GM23248 (cell line): ENCODE data around the gene METTL9. TPM values are rescaled to one million over a fixed set of nuclear protein-coding genes. Genes with fewer than 3 reads are reported as not detected.
"Not testable (repeated sequence)": the region's sequence is repeated elsewhere in the genome, so short reads cannot be mapped to it uniquely, and the experiment has no call there.

Source experiments
- DNase-seq: peaks from one replicate; pipeline ENCODE4 v3.0.0-alpha.2; 2015
- H2AFZ ChIP-seq: fragments of 200-600 bp; sonication (generic); 2 replicates; pipeline ENCODE4 v1.6.1; 2016; ENCODE audit warnings: antibody characterized with exemption
- H3F3A ChIP-seq: fragments of 200-600 bp; sonication (generic); 2 replicates; pipeline ENCODE4 v1.6.1; 2016; ENCODE audit warnings: mild to moderate bottlenecking, antibody characterized with exemption, mixed run types; ENCODE audit not compliant: insufficient read depth
- H3K27ac ChIP-seq: fragments of 200-600 bp; sonication (generic); 2 replicates; pipeline ENCODE4 v1.5.1; 2016; ENCODE audit warnings: mild to moderate bottlenecking
- H3K27me3 ChIP-seq: fragments of 200-600 bp; sonication (generic); replicated peaks from 2 replicates; pipeline ENCODE4 v1.6.1; 2016; ENCODE audit warnings: mild to moderate bottlenecking; ENCODE audit not compliant: insufficient read depth
- H3K36me3 ChIP-seq: fragments of 200-600 bp; sonication (generic); 2 replicates; pipeline ENCODE4 v1.6.1; 2016; ENCODE audit warnings: low read depth, mild to moderate bottlenecking
- H3K4me1 ChIP-seq: fragments of 200-600 bp; sonication (generic); 2 replicates; pipeline ENCODE4 v1.6.1; 2016; ENCODE audit warnings: mild to moderate bottlenecking; ENCODE audit not compliant: insufficient read depth
- H3K4me2 ChIP-seq: fragments of 200-600 bp; sonication (generic); one replicate; pipeline ENCODE4 v1.6.1; 2016; ENCODE audit warnings: mild to moderate bottlenecking; ENCODE audit not compliant: unreplicated experiment
- H3K4me3 ChIP-seq: fragments of 200-600 bp; sonication (generic); 2 replicates; pipeline ENCODE4 v1.5.1; 2016; ENCODE audit warnings: mild to moderate bottlenecking
- H3K79me2 ChIP-seq: fragments of 200-600 bp; sonication (generic); 2 replicates; pipeline ENCODE4 v1.6.1; 2016; ENCODE audit warnings: mild to moderate bottlenecking; ENCODE audit not compliant: insufficient read depth
- H3K9ac ChIP-seq: fragments of 200-600 bp; sonication (generic); 2 replicates; pipeline ENCODE4 v1.6.1; 2016; ENCODE audit warnings: mild to moderate bottlenecking
- H3K9me2 ChIP-seq: fragments of 200-600 bp; sonication (generic); 2 replicates; pipeline ENCODE4 v1.6.1; 2016; ENCODE audit warnings: mixed run types, mild to moderate bottlenecking, moderate library complexity; ENCODE audit not compliant: insufficient read depth
- H3K9me3 ChIP-seq: fragments of 200-600 bp; sonication (generic); one replicate; pipeline ENCODE4 v1.6.1; 2017; ENCODE audit warnings: low read depth
- H4K20me1 ChIP-seq: fragments of 200-600 bp; sonication (generic); 2 replicates; pipeline ENCODE4 v1.6.0; 2016; ENCODE audit not compliant: insufficient read depth
- EZH2 ChIP-seq: fragments of 200-600 bp; sonication (generic); IDR thresholded peaks from 2 replicates; pipeline ENCODE4 v1.6.1; 2018; ENCODE audit warnings: antibody characterized with exemption, mild to moderate bottlenecking; ENCODE audit not compliant: insufficient read depth, poor library complexity, severe bottlenecking
- EZH2phosphoT487 ChIP-seq: fragments of 200-600 bp; sonication (generic); IDR thresholded peaks from 2 replicates; pipeline ENCODE4 v1.6.1; 2018; ENCODE audit warnings: antibody characterized with exemption, moderate library complexity, mild to moderate bottlenecking, low read depth; ENCODE audit not compliant: insufficient read depth
- WGBS, 2 experiments: methylation state at CpG; one replicate each; pipeline ENCODE4 v1.1.6; 2015 to 2017; ENCODE audit warnings: low lambda C conversion rate in 2 of 2, low coverage in 1 of 2; ENCODE audit errors: missing lambda C conversion rate in 2 of 2; 5-methylcytosine and 5-hydroxymethylcytosine counted together
- in situ Hi-C: fragments of 300-500 bp; cut with MboI; formaldehyde crosslinking; loops from 2 replicates; pipeline ENCODE4 v1.15.0; 2020
- polyA plus RNA-seq: library from polyadenylated mRNA; unstranded; fragments of >200 nt; fragmentation: Nextera tagmentation; extraction: Ambion mirVana; gene quantifications from 2 replicates; pipeline ENCODE4 v1.2.1, GENCODE V29; 2016
- total RNA-seq: library from RNA; depleted of rRNA; stranded (reverse); fragments of >200 nt; shearing (Covaris generic); gene quantifications from 2 replicates; pipeline ENCODE4 v1.2.3, GENCODE V29; 2014

Gene METTL9
- total and polyA plus RNA-seq, 2 experiments from 2014 or later = 273 to 326 TPM

- DNase-seq = no peak
- Histone ChIP-seq H4K20me1 (no peaks in the 10 kb centered on the region), H3K27me3 (no peaks in the 10 kb centered on the region), H3K9ac (no peak overlapping the region), H3K4me3 (no peak overlapping the region), H3K36me3 (no peaks in the 10 kb centered on the region), H3K4me1 (no peaks in the 10 kb centered on the region), H3K9me3 (no peaks in the 10 kb centered on the region), H3K9me2 (no peaks in the 10 kb centered on the region), H2AFZ (no peak overlapping the region), H3K27ac (no peak overlapping the region), H3F3A (no peaks in the 10 kb centered on the region), H3K4me2 (no peak overlapping the region), H3K79me2 (no peaks in the 10 kb centered on the region)
- TF ChIP-seq EZH2phosphoT487 = no peak
- in situ Hi-C loops = no loop called here
- 60 to 63% methylated on average over 13 of the region's 13 CpGs for WGBS, 2 experiments
These were observed 33.3 kb upstream of the METTL9 start for GRCh38 chr16:21565861-21566669.

GRCh38 chr16:21566891-21567414 lies 32.4 kb upstream of the METTL9 start:
- H3K9me2 ChIP-seq = no peaks in the 10 kb centered on the region
- no peak for DNase-seq

GRCh38 chr16:21567496-21567895 lies 31.9 kb upstream of the METTL9 start:
- H3F3A ChIP-seq, H3K4me3 ChIP-seq, H3K4me1 ChIP-seq, H3K27me3 ChIP-seq, H3K9me2 ChIP-seq, H3K9ac ChIP-seq, H3K27ac ChIP-seq, DNase-seq, H3K4me2 ChIP-seq, H4K20me1 ChIP-seq, in situ Hi-C loops, H3K79me2 ChIP-seq, H2AFZ ChIP-seq, H3K36me3 ChIP-seq, H3K9me3 ChIP-seq: not testable (repeated sequence)
- 95 to 98% methylated on average over 4 of the region's 4 CpGs for WGBS, 2 experiments

More at GRCh38 chr16:21566891-21567414, 32.4 kb upstream of the METTL9 start:
- Histone ChIP-seq H4K20me1 (no peaks in the 10 kb centered on the region), H3K27me3 (no peaks in the 10 kb centered on the region), H3K4me3 (no peak overlapping the region), H3K9me3 (no peaks in the 10 kb centered on the region), H3K79me2 (no peaks in the 10 kb centered on the region), H3K4me2 (no peak overlapping the region), H3F3A (no peaks in the 10 kb centered on the region), H3K27ac (no peak overlapping the region), H3K4me1 (no peaks in the 10 kb centered on the region), H2AFZ (no peak overlapping the region), H3K9ac (no peak overlapping the region), H3K36me3 (no peaks in the 10 kb centered on the region)
- no peak for TF ChIP-seq EZH2
- no peak for TF ChIP-seq EZH2phosphoT487
- 76% methylated on average over 4 of the region's 4 CpGs for WGBS, 2 experiments
- in situ Hi-C loops = no loop called here

GRCh38 chr16:21568502-21569189 lies 30.7 kb upstream of the METTL9 start:
- no peak overlapping the region for H2AFZ ChIP-seq
- no peaks in the 10 kb centered on the region for H4K20me1 ChIP-seq
- WGBS, 2 experiments = 91 to 92% methylated on average over 6 of the region's 6 CpGs
- H3K9me3 ChIP-seq = no peaks in the 10 kb centered on the region
- in situ Hi-C loops = no loop called here
- no peak for TF ChIP-seq EZH2phosphoT487
- no peak for TF ChIP-seq EZH2
- no peaks in the 10 kb centered on the region for H3K79me2 ChIP-seq
- no peak overlapping the region for H3K9ac ChIP-seq
- H3K9me2 ChIP-seq = no peaks in the 10 kb centered on the region
- H3K27ac ChIP-seq = no peak overlapping the region
- no peaks in the 10 kb centered on the region for H3F3A ChIP-seq
- H3K4me3 ChIP-seq = no peak overlapping the region
- no peak for DNase-seq
- no peaks in the 10 kb centered on the region for H3K36me3 ChIP-seq
- H3K4me1 ChIP-seq = no peaks in the 10 kb centered on the region
- no peak overlapping the region for H3K4me2 ChIP-seq
- no peaks in the 10 kb centered on the region for H3K27me3 ChIP-seq
